Measurements from ENCODE around the gene IER2. TPM values are rescaled to one million over a fixed set of nuclear protein-coding genes. Genes with fewer than 3 reads are reported as not detected.

IER2 gene
- total and polyA plus RNA-seq, 9 of the 15 experiments (the other 6 are each of a cell fraction or from before 2014, with no cell fraction given) = 4.5 to 205 (median 23.7) TPM

- no peak for TF ChIP-seq EP300 (IDR thresholded peaks at IDR 0.05; ENCODE audit: low read length)
- no peak for TF ChIP-seq JUNB (CRISPR knock-in tag; conservative IDR thresholded peaks at IDR 0.05)
- no peak for TF ChIP-seq ATF4 (CRISPR knock-in tag; IDR thresholded peaks at IDR 0.05)
- TF ChIP-seq HMGXB4 (CRISPR knock-in tag; IDR thresholded peaks at IDR 0.05) = no peak
- no peak for TF ChIP-seq SRSF1 (IDR thresholded peaks at IDR 0.05; ENCODE audit: low read depth, low read length)
- TF ChIP-seq ZC3H8 (IDR thresholded peaks at IDR 0.05) = no peak
- no peak for TF ChIP-seq KLF13 (tag; IDR thresholded peaks at IDR 0.05; ENCODE audit: borderline replicate concordance, low read depth)
- TF ChIP-seq EGR1 (conservative IDR thresholded peaks at IDR 0.05) = peak; percentile 65
- 0% methylated on average over 17 of the region's 18 CpGs for WGBS (ENCODE audit: insufficient coverage, low coverage, missing lambda C conversion rate)
- intact Hi-C loops (cut with micrococcal nuclease) = loop anchor here (2.0 kb wide), 1 partner anchor 13 kb away; the partner anchor contains the start of gene LYL1
- H2AFZ ChIP-seq (ENCODE audit: low read depth, low read length) = 0 out of 2 replicates have a peak overlapping the region, but pooled peaks have one; percentile 64
- BruUV-seq (replicated peaks) = no TSS peak
- H3K4me2 ChIP-seq (ENCODE audit: insufficient read depth, low read length) = peak overlapping the region; percentile 96
- H3K9me3 ChIP-seq (replicated peaks; ENCODE audit: control insufficient read depth, insufficient read depth, low read depth, low read length) = no peaks in the 10 kb centered on the region
- in situ Hi-C loops (cut with MboI) = no loop called here
- CTCF ChIA-PET (ENCODE audit: low intra/inter-chr PET ratio) = interaction anchor here (1.2 kb wide), 1 partner anchor 12 kb away, joined by 3 read pairs; no protein-coding TSS in a partner anchor
- H3K36me3 ChIP-seq (ENCODE audit: control insufficient read depth, insufficient read depth, low read length) = peaks cover 56% of the 10 kb centered on the region
- DNase-seq (ENCODE audit: extremely low read depth in 1 of 4, low spot score in 3 of 4) (peak in 2 of 4 experiments; percentile 27 to 53), ATAC-seq (no peak), FAIRE-seq (no peak)
- POLR2A ChIA-PET = interaction anchor here (4.9 kb wide), 1 partner anchor 37 kb away, joined by 31 read pairs; no protein-coding TSS in a partner anchor
- H4K20me1 ChIP-seq (replicated peaks; ENCODE audit: control insufficient read depth, insufficient read depth, low read length) = peaks cover 21% of the 10 kb centered on the region; the same call in 1 of the 2 replicates
- no peaks in the 10 kb centered on the region for H3K27me3 ChIP-seq (ENCODE audit: control insufficient read depth in 2 of 2, insufficient read depth in 2 of 2, low read length in 2 of 2)
- peak overlapping the region; percentile 77 for H3K27ac ChIP-seq (ENCODE audit: extremely low read depth, low read depth, low read length)
- H3K4me1 ChIP-seq (replicated peaks in 1 of 2; ENCODE audit: control insufficient read depth in 2 of 2, insufficient read depth in 2 of 2, low read length in 2 of 2) = peaks cover 19 to 41% of the 10 kb centered on the region in 2 experiments; a peak in 4 of 5 replicates
- H3K9ac ChIP-seq (ENCODE audit: insufficient read depth in 1 of 2, low read depth in 2 of 2, low read length in 2 of 2) = peak overlapping the region; percentile 87 to 97
- H3K79me2 ChIP-seq (ENCODE audit: control insufficient read depth, insufficient read depth, low read length) = peaks cover 61% of the 10 kb centered on the region
- peak overlapping the region; percentile 90 for H3K4me3 ChIP-seq
- H3K9me1 ChIP-seq (ENCODE audit: control insufficient read depth, insufficient read depth, low read length) = peaks cover 12% of the 10 kb centered on the region
Measured at GRCh38 chr19:13115936-13116281, 34.3 kb upstream of the IER2 start.
